ENCODE data around the gene SMIM23.

- TF ChIP-seq CTCF (IDR thresholded peaks at IDR 0.05; ENCODE audit: poor library complexity) = no peak
- no peak for TF ChIP-seq EZH2 (IDR thresholded peaks at IDR 0.05; ENCODE audit: borderline replicate concordance)
These were observed 23.3 kb downstream of the SMIM23 start for GRCh38 chr5:171808951-171809350.
